Measurements from ENCODE around the gene TSHZ2. TPM values are rescaled to one million over a fixed set of nuclear protein-coding genes. Genes with fewer than 3 reads are reported as not detected.

TSHZ2 gene
- total RNA-seq, 1 experiment from 2014 or later = 0.07 TPM

- no peaks in the 10 kb centered on the region for H3K79me1 ChIP-seq (ENCODE audit: insufficient read depth, low read depth, low read length, poor library complexity, severe bottlenecking)
- H3K27me3 Mint-ChIP-seq (ENCODE audit: low read depth) = no peaks in the 10 kb centered on the region; the same call in none of the 2 replicates
- no peaks in the 10 kb centered on the region for H3K23me2 ChIP-seq (ENCODE audit: insufficient read length, low read depth, low read length, poor library complexity, severe bottlenecking)
- no peak overlapping the region for H2BK20ac ChIP-seq (ENCODE audit: low read depth, low read length, poor library complexity, severe bottlenecking)
- H4K91ac ChIP-seq (ENCODE audit: insufficient read length, low read depth, low read length) = no peak overlapping the region
- no peak overlapping the region for H3K4me2 ChIP-seq (ENCODE audit: insufficient read depth, insufficient read length, low read length)
- H3K9me3 ChIP-seq (ENCODE audit: control insufficient read depth, low read depth, low read length) = no peaks in the 10 kb centered on the region
- H3K4me1 Mint-ChIP-seq = peaks cover 2 to 4% of the 10 kb centered on the region in 2 experiments; a peak in 1 of 4 replicates
- no peak overlapping the region for H4K5ac ChIP-seq (ENCODE audit: insufficient read length, low read depth, low read length)
- no peak overlapping the region for H3K27ac ChIP-seq (ENCODE audit: insufficient read length, low read depth, low read length)
- no peak overlapping the region for H3K4ac ChIP-seq (ENCODE audit: low read depth, low read length)
- H3K56ac ChIP-seq (ENCODE audit: insufficient read length, low read depth, low read length) = no peak overlapping the region
- no peaks in the 10 kb centered on the region for H3K36me3 Mint-ChIP-seq (ENCODE audit: insufficient read depth in 1 of 3, low read depth in 3 of 3)
- no peak overlapping the region for H3T11ph ChIP-seq (ENCODE audit: low read length)
- H3K27ac Mint-ChIP-seq = no peak overlapping the region
- H3K9ac ChIP-seq (ENCODE audit: extremely low read depth, insufficient read length, low read length) = no peak overlapping the region
- H3K79me2 ChIP-seq (ENCODE audit: insufficient read depth, low read length) = no peaks in the 10 kb centered on the region
- no peak overlapping the region for H2BK5ac ChIP-seq (ENCODE audit: insufficient read length, low read length)
- H2AK5ac ChIP-seq (ENCODE audit: insufficient read length, low read length) = no peak overlapping the region
- no peaks in the 10 kb centered on the region for H3K27me3 ChIP-seq (ENCODE audit: insufficient read depth, low read length)
- H3K4me1 ChIP-seq (ENCODE audit: insufficient read depth, low read length) = peaks cover 2% of the 10 kb centered on the region; the same call in 1 of the 2 replicates
- H3K9me3 Mint-ChIP-seq = 0 out of 5 replicates have a peak, but pooled peaks cover 0 to under 1% of the 10 kb centered on the region in 2 experiments
- no peak overlapping the region for H2BK12ac ChIP-seq (ENCODE audit: insufficient read length, low read depth, low read length)
- H3K4me3 Mint-ChIP-seq = no peak overlapping the region
- no peak overlapping the region for H2BK15ac ChIP-seq (ENCODE audit: low read depth, low read length)
- no peak overlapping the region for H2BK120ac ChIP-seq (ENCODE audit: low read depth, low read length, poor library complexity, severe bottlenecking)
- H4K8ac ChIP-seq (replicated peaks; ENCODE audit: insufficient read length, low read depth, low read length) = no peak overlapping the region
- H3K23ac ChIP-seq (ENCODE audit: insufficient read length, low read depth, low read length) = no peak overlapping the region
- no peak overlapping the region for H2AFZ ChIP-seq (ENCODE audit: low read length)
- H3K18ac ChIP-seq (ENCODE audit: insufficient read length, low read depth, low read length) = no peak overlapping the region
- no CpG with 5 or more reads among the region's 5 CpGs for WGBS (ENCODE audit: extremely low coverage, insufficient read length, low lambda C conversion rate)
- H3K14ac ChIP-seq (ENCODE audit: insufficient read depth, low read length) = no peak overlapping the region
- TF ChIP-seq CTCF (conservative IDR thresholded peaks at IDR 0.05) = no peak
- DNase-seq = no peak
- H4K20me1 ChIP-seq (ENCODE audit: control insufficient read depth, insufficient read depth, insufficient read length) = no peaks in the 10 kb centered on the region
These were observed 302.2 kb downstream of the TSHZ2 start for GRCh38 chr20:53274365-53274764.

Data from H9 (cell line).